GM23248 (cell line): ENCODE measurements around the gene FBXO38.

ENCODE experiments used
- EZH2 ChIP-seq: fragments of 200-600 bp; sonication (generic); IDR thresholded peaks from 2 replicates; pipeline ENCODE4 v1.6.1; 2018; ENCODE audit warnings: antibody characterized with exemption, mild to moderate bottlenecking; ENCODE audit not compliant: insufficient read depth, poor library complexity, severe bottlenecking
- EZH2phosphoT487 ChIP-seq: fragments of 200-600 bp; sonication (generic); IDR thresholded peaks from 2 replicates; pipeline ENCODE4 v1.6.1; 2018; ENCODE audit warnings: antibody characterized with exemption, moderate library complexity, mild to moderate bottlenecking, low read depth; ENCODE audit not compliant: insufficient read depth

GRCh38 chr5:148372166-148372725 lies 11.5 kb upstream of the FBXO38 start:
- TF ChIP-seq EZH2 (no peak), EZH2phosphoT487 (no peak)
